ENCODE data around the gene AKNA.

Gene AKNA

GRCh38 chr9:114427644-114428043 lies 39.9 kb upstream of the AKNA start:
- Histone ChIP-seq H3K4me2 (ENCODE audit: low read length) (no peak overlapping the region), H3K36me3 (ENCODE audit: insufficient read depth, low read length) (no peaks in the 10 kb centered on the region), H3K4me1 (ENCODE audit: control insufficient read depth, insufficient read depth, low read length) (no peaks in the 10 kb centered on the region), H3K9me3 (replicated peaks; ENCODE audit: low read length) (no peaks in the 10 kb centered on the region), H3K9ac (ENCODE audit: low read depth, low read length) (no peak overlapping the region), H3K27me3 (ENCODE audit: control insufficient read depth, insufficient read depth, low read length) (peaks cover 71% of the 10 kb centered on the region), H3K4me3 (ENCODE audit: low read length) (no peak overlapping the region)

DNA sequence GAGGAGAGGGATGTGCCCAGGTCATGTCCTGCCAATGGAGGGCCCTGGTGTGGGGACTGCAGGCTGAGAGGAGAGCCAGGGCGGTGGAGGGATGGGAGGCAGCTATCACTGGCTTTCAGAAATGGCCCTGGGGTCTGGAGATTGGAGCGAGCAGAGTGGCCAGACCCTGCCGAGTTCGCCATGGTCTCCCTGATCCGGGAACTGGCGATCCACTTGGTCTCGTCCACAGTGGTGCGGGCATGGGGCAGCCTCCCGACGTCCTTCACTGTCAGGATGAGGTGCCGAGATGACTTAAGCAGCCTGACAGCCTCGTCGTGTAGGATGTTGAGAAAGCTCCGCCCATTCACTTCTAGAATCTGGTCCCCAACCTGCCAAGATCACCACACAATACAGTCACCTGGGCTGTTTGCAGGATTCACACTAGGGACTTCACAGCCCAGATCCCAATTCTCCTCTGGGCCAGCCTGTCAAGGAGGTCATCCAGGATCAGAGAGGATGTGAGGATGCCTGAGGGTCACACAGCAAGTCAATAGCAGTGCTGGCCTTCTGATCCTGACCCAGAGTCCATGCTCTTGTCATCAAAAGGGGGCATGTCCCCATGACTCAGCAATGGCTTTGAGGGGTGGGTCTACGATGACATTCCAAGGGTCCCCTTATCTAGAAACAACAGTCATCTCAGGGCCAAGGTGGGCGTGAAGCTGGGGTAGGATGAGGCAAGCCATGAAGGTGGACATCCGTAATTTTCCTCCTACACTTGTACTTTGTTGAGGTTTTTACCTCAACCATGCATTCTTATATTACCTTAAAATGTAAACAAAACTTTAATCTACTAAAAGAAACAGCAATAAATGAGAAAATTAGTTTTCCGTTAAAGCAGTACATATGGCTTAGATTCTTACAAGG lies 38.5 kb upstream of the AKNA start:
- H3K4me1 ChIP-seq (ENCODE audit: control insufficient read depth, insufficient read depth, low read length) = no peaks in the 10 kb centered on the region
- no peak overlapping the region for H3K4me2 ChIP-seq (ENCODE audit: low read length)
- H3K9ac ChIP-seq (ENCODE audit: low read depth, low read length) = no peak overlapping the region
- peaks cover 69% of the 10 kb centered on the region for H3K27me3 ChIP-seq (ENCODE audit: control insufficient read depth, insufficient read depth, low read length)
- no peaks in the 10 kb centered on the region for H3K36me3 ChIP-seq (ENCODE audit: insufficient read depth, low read length)
- no peaks in the 10 kb centered on the region for H3K9me3 ChIP-seq (replicated peaks; ENCODE audit: low read length)
- H3K4me3 ChIP-seq (ENCODE audit: low read length) = no peak overlapping the region

GRCh38 chr9:114425126-114425525 lies 37.3 kb upstream of the AKNA start:
- H3K9ac ChIP-seq (ENCODE audit: low read depth, low read length) = no peak overlapping the region
- H3K27me3 ChIP-seq (ENCODE audit: control insufficient read depth, insufficient read depth, low read length) = peaks cover 66% of the 10 kb centered on the region
- H3K9me3 ChIP-seq (replicated peaks; ENCODE audit: low read length) = no peaks in the 10 kb centered on the region
- H3K36me3 ChIP-seq (ENCODE audit: insufficient read depth, low read length) = no peaks in the 10 kb centered on the region
- no peaks in the 10 kb centered on the region for H3K4me1 ChIP-seq (ENCODE audit: control insufficient read depth, insufficient read depth, low read length)
- no peak overlapping the region for H3K4me3 ChIP-seq (ENCODE audit: low read length)
- H3K4me2 ChIP-seq (ENCODE audit: low read length) = no peak overlapping the region

DNA sequence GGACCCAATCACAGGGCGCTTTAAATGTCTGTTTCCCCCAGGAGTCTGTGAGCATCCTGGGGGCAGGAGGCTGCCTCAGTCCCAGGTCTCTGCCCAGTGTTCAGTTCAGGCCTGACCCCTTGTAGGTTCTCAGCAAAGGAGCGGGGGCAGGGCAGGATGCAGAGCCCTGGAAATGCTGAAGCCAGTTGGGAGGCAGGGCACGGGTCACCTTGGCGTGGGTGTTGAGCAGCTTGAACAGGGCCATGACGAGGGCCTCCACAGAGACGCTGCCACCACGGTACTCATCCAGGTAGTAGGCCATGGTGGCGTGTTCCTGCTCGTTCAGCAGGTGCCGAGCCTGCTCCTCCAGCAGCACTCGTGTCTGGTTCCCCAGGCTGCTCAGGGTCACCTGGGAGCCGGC lies 36.3 kb upstream of the AKNA start:
- Histone ChIP-seq H3K4me3 (ENCODE audit: low read length) (no peak overlapping the region), H3K9me3 (replicated peaks; ENCODE audit: low read length) (no peaks in the 10 kb centered on the region), H3K36me3 (ENCODE audit: insufficient read depth, low read length) (no peaks in the 10 kb centered on the region), H3K4me1 (ENCODE audit: control insufficient read depth, insufficient read depth, low read length) (no peaks in the 10 kb centered on the region), H3K9ac (ENCODE audit: low read depth, low read length) (no peak overlapping the region), H3K27me3 (ENCODE audit: control insufficient read depth, insufficient read depth, low read length) (peaks cover 64% of the 10 kb centered on the region), H3K4me2 (ENCODE audit: low read length) (no peak overlapping the region)

DNA sequence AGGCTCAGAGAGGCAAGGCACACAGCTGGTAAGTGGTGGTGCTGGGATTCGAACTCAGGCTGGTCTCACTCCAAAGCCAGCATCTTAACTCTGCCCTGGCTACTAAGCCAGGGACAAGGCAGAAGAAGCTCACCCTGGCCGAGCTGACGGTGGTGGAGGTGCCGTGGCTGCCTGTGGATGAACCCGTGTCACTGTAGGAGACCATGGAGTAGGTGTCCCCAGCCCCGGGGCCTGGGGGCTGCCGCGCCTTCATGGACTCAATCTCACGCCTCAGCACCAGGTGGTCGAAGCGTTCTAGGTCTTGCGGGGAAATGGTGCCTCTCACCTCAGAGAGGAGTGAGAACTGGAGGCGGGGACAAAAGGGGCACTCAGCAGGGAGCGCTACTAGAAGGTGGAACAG lies 35.4 kb upstream of the AKNA start:
- Histone ChIP-seq H3K4me1 (ENCODE audit: control insufficient read depth, insufficient read depth, low read length) (no peaks in the 10 kb centered on the region), H3K9ac (ENCODE audit: low read depth, low read length) (no peak overlapping the region), H3K4me3 (ENCODE audit: low read length) (no peak overlapping the region), H3K36me3 (ENCODE audit: insufficient read depth, low read length) (no peaks in the 10 kb centered on the region), H3K9me3 (replicated peaks; ENCODE audit: low read length) (no peaks in the 10 kb centered on the region), H3K4me2 (ENCODE audit: low read length) (no peak overlapping the region), H3K27me3 (ENCODE audit: control insufficient read depth, insufficient read depth, low read length) (peaks cover 62% of the 10 kb centered on the region)

GRCh38 chr9:114421147-114421546 lies 33.4 kb upstream of the AKNA start:
- H3K36me3 ChIP-seq (ENCODE audit: insufficient read depth, low read length) = no peaks in the 10 kb centered on the region
- no peak overlapping the region for H3K9ac ChIP-seq (ENCODE audit: low read depth, low read length)
- H3K4me3 ChIP-seq (ENCODE audit: low read length) = no peak overlapping the region
- peaks cover 7% of the 10 kb centered on the region for H3K4me1 ChIP-seq (ENCODE audit: control insufficient read depth, insufficient read depth, low read length)
- peaks cover 53% of the 10 kb centered on the region for H3K27me3 ChIP-seq (ENCODE audit: control insufficient read depth, insufficient read depth, low read length)
- H3K9me3 ChIP-seq (replicated peaks; ENCODE audit: low read length) = no peaks in the 10 kb centered on the region
- no peak overlapping the region for H3K4me2 ChIP-seq (ENCODE audit: low read length)

GRCh38 chr9:114419796-114420195 lies 32.0 kb upstream of the AKNA start:
- Histone ChIP-seq H3K4me1 (ENCODE audit: control insufficient read depth, insufficient read depth, low read length) (peaks cover 7% of the 10 kb centered on the region), H3K4me2 (ENCODE audit: low read length) (no peak overlapping the region), H3K36me3 (ENCODE audit: insufficient read depth, low read length) (no peaks in the 10 kb centered on the region), H3K4me3 (ENCODE audit: low read length) (no peak overlapping the region), H3K9ac (ENCODE audit: low read depth, low read length) (no peak overlapping the region), H3K27me3 (ENCODE audit: control insufficient read depth, insufficient read depth, low read length) (peaks cover 43% of the 10 kb centered on the region), H3K9me3 (replicated peaks; ENCODE audit: low read length) (no peaks in the 10 kb centered on the region)

DNA sequence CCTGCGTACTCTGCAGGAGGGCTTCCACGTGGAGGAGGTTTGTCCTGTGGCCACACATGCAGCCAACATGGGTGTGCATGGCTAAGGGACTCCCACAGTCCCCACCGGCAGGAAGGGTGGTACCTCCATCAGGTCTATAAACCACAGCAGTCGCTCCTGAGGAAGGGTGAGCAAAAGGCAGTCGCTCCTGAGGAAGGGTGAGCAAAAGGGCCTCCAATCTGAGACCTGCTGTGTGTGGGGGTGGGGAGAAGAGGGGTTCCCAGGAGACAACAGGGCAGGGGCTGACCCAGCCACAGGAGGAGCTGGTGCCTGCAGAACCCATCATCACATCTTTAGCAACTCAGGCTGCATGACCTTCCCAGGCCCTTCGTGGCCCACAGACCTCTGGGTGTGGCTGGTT lies 30.3 kb upstream of the AKNA start:
- Histone ChIP-seq H3K9me3 (replicated peaks; ENCODE audit: low read length) (no peaks in the 10 kb centered on the region), H3K4me2 (ENCODE audit: low read length) (no peak overlapping the region), H3K9ac (ENCODE audit: low read depth, low read length) (no peak overlapping the region), H3K27me3 (ENCODE audit: control insufficient read depth, insufficient read depth, low read length) (peaks cover 35% of the 10 kb centered on the region), H3K4me3 (ENCODE audit: low read length) (no peak overlapping the region), H3K4me1 (ENCODE audit: control insufficient read depth, insufficient read depth, low read length) (peaks cover 21% of the 10 kb centered on the region), H3K36me3 (ENCODE audit: insufficient read depth, low read length) (no peaks in the 10 kb centered on the region)

GRCh38 chr9:114417511-114417910 lies 29.7 kb upstream of the AKNA start:
- Histone ChIP-seq H3K4me2 (ENCODE audit: low read length) (no peak overlapping the region), H3K9ac (ENCODE audit: low read depth, low read length) (no peak overlapping the region), H3K9me3 (replicated peaks; ENCODE audit: low read length) (no peaks in the 10 kb centered on the region), H3K36me3 (ENCODE audit: insufficient read depth, low read length) (no peaks in the 10 kb centered on the region), H3K4me3 (ENCODE audit: low read length) (no peak overlapping the region), H3K27me3 (ENCODE audit: control insufficient read depth, insufficient read depth, low read length) (peaks cover 31% of the 10 kb centered on the region), H3K4me1 (ENCODE audit: control insufficient read depth, insufficient read depth, low read length) (peaks cover 21% of the 10 kb centered on the region)

DNA sequence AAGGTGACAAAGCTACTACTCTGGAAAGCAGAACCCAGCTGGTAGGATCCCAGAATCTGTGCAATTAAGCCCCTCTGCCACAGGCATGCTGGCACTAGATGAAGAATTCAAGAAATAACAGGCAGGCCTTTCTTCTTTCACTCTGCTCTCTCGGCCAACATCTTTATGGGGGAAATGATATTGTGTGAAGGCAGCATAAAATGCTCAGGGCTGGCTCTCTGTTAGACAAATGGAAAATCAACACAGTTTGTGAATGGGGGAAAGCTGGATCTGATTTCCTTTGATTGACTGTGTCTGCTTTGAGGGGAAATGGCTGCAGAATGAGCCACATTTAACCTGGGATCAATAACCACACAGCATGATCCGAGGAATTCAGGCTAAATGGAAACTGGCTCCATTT lies 29.1 kb upstream of the AKNA start:
- H3K36me3 ChIP-seq (ENCODE audit: insufficient read depth, low read length) = no peaks in the 10 kb centered on the region
- no peak overlapping the region for H3K4me2 ChIP-seq (ENCODE audit: low read length)
- H3K9me3 ChIP-seq (replicated peaks; ENCODE audit: low read length) = no peaks in the 10 kb centered on the region
- H3K9ac ChIP-seq (ENCODE audit: low read depth, low read length) = no peak overlapping the region
- no peak overlapping the region for H3K4me3 ChIP-seq (ENCODE audit: low read length)
- peaks cover 26% of the 10 kb centered on the region for H3K27me3 ChIP-seq (ENCODE audit: control insufficient read depth, insufficient read depth, low read length)
- H3K4me1 ChIP-seq (ENCODE audit: control insufficient read depth, insufficient read depth, low read length) = peaks cover 21% of the 10 kb centered on the region

- H3K36me3 ChIP-seq (ENCODE audit: insufficient read depth, low read length) = no peaks in the 10 kb centered on the region
Observed at GRCh38 chr9:114416290-114416689, 28.5 kb upstream of the AKNA start.

GRCh38 chr9:114414346-114414745 lies 26.6 kb upstream of the AKNA start:
- no peaks in the 10 kb centered on the region for H3K36me3 ChIP-seq (ENCODE audit: insufficient read depth, low read length)
- H3K27me3 ChIP-seq (ENCODE audit: control insufficient read depth, insufficient read depth, low read length) = peaks cover 5% of the 10 kb centered on the region
- peaks cover 21% of the 10 kb centered on the region for H3K4me1 ChIP-seq (ENCODE audit: control insufficient read depth, insufficient read depth, low read length)
- peak overlapping the region; percentile 1 for H3K4me2 ChIP-seq (ENCODE audit: low read length)
- peak overlapping the region; percentile 37 for H3K9ac ChIP-seq (ENCODE audit: low read depth, low read length)
- H3K4me3 ChIP-seq (ENCODE audit: low read length) = no peak overlapping the region
- no peaks in the 10 kb centered on the region for H3K9me3 ChIP-seq (replicated peaks; ENCODE audit: low read length)

More at GRCh38 chr9:114416290-114416689, 28.5 kb upstream of the AKNA start:
- no peak overlapping the region for H3K4me2 ChIP-seq (ENCODE audit: low read length)
- H3K9me3 ChIP-seq (replicated peaks; ENCODE audit: low read length) = no peaks in the 10 kb centered on the region
- no peak overlapping the region for H3K9ac ChIP-seq (ENCODE audit: low read depth, low read length)
- no peak overlapping the region for H3K4me3 ChIP-seq (ENCODE audit: low read length)
- peaks cover 21% of the 10 kb centered on the region for H3K4me1 ChIP-seq (ENCODE audit: control insufficient read depth, insufficient read depth, low read length)
- peaks cover 20% of the 10 kb centered on the region for H3K27me3 ChIP-seq (ENCODE audit: control insufficient read depth, insufficient read depth, low read length)

All from skeletal muscle satellite cell (primary cell).